CD4-positive, CD25-positive, alpha-beta regulatory T cell (primary cell): ENCODE data around the gene CTNND1. TPM values are rescaled to one million over a fixed set of nuclear protein-coding genes. Genes with fewer than 3 reads are reported as not detected.

Experiments
- ATAC-seq, 2 donors: fragments of 150-1000 bp; cut with Tn5 transposase; one replicate each; pipeline ENCODE4 v1.10.0; 2021; ENCODE audit warnings: low read depth in 2 of 2, moderate number of reproducible peaks in 2 of 2, moderate library complexity in 1 of 2
- DNase-seq, 3 donors: peaks; one replicate each; pipeline versions ENCODE4 v3.0.0 to v3.0.0-alpha.2; 2012 to 2022; ENCODE audit warnings: mixed read lengths in 1 of 3
- H3K27ac ChIP-seq: one replicate; pipeline ENCODE4 v1.7.0; 2013; ENCODE audit warnings: mild to moderate bottlenecking, low read length; ENCODE audit not compliant: insufficient read depth, poor library complexity, severe bottlenecking
- H3K27me3 ChIP-seq: one replicate; pipeline ENCODE4 v1.7.0; 2013; ENCODE audit warnings: low read length; ENCODE audit not compliant: control insufficient read depth, insufficient read depth
- H3K36me3 ChIP-seq: one replicate; pipeline ENCODE4 v1.7.0; 2013; ENCODE audit warnings: mild to moderate bottlenecking, low read length, moderate library complexity; ENCODE audit not compliant: control insufficient read depth, insufficient read depth
- H3K4me1 ChIP-seq: 2 replicates; pipeline ENCODE4 v1.7.0; 2013; ENCODE audit warnings: mild to moderate bottlenecking, low read length; ENCODE audit not compliant: insufficient read depth, control insufficient read depth, poor library complexity, severe bottlenecking
- H3K4me3 ChIP-seq: one replicate; pipeline ENCODE4 v1.7.0; 2013; ENCODE audit warnings: low read depth, mild to moderate bottlenecking, low read length, moderate library complexity
- H3K9me3 ChIP-seq, 2 experiments: 1 replicate in 1 of 2; 2 replicates in 1 of 2; pipeline ENCODE4 v1.7.0; 2013; ENCODE audit warnings: low read length in 2 of 2, mild to moderate bottlenecking in 1 of 2, moderate library complexity in 1 of 2; ENCODE audit not compliant: control insufficient read depth in 2 of 2
- H3K27ac Mint-ChIP-seq, 3 donors: one replicate each; pipeline ENCODE4 v1.8.0; 2020 to 2022; ENCODE audit warnings: mild to moderate bottlenecking in 3 of 3, mixed read lengths in 3 of 3, moderate library complexity in 2 of 3
- H3K27me3 Mint-ChIP-seq: one replicate; pipeline ENCODE4 v1.8.0; 2022; ENCODE audit warnings: mild to moderate bottlenecking, mixed read lengths
- H3K36me3 Mint-ChIP-seq: one replicate; pipeline ENCODE4 v1.8.0; 2020; ENCODE audit warnings: mixed read lengths
- H3K4me1 Mint-ChIP-seq, 4 donors: one replicate each; pipeline ENCODE4 v1.8.0; 2020 to 2022; ENCODE audit warnings: mixed read lengths in 4 of 4, mild to moderate bottlenecking in 1 of 4
- H3K4me3 Mint-ChIP-seq, 4 donors: one replicate each; pipeline ENCODE4 v1.8.0; 2020 to 2022; ENCODE audit warnings: mild to moderate bottlenecking in 4 of 4, mixed read lengths in 4 of 4, moderate library complexity in 3 of 4
- H3K9me3 Mint-ChIP-seq, 7 donors: one replicate each; pipeline ENCODE4 v1.8.0; 2020 to 2022; ENCODE audit warnings: mixed read lengths in 7 of 7, mild to moderate bottlenecking in 3 of 7, moderate library complexity in 2 of 7
- polyA plus RNA-seq, 4 donors: library from polyadenylated mRNA; unstranded; fragments of 300-500 nt; fragmentation: Illumina TruSeq; gene quantifications; one replicate each; pipeline ENCODE4 v1.2.3, GENCODE V29; 2021
- total RNA-seq: library from RNA; stranded (reverse); gene quantifications from one replicate; pipeline ENCODE4 v1.2.3, GENCODE V29; 2022

Gene CTNND1
- total and polyA plus RNA-seq, 5 donors from 2014 or later = 0.53 to 19.4 (median 2.6) TPM

DNA sequence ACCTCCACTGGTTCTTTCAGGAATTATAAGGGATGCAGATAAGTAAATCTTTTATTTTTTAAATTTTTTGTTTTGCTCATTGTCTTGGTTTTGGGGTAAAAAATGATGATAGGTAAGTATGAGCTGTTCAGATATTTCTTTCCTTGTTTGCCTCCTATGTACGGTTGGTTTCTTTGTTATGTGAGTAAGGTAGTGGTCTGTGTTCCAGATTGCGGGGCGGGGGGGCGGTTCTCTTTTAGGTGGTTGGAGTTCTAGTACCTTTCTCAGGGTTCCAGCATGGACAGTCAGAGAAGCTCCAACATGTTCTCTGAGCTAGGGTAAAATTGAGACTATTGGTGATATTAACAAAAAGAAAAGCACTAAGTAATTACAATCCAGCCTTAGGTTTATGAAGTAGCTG is 2.4 kb downstream of the CTNND1 start:
- H3K27ac ChIP-seq = no peak overlapping the region

DNA sequence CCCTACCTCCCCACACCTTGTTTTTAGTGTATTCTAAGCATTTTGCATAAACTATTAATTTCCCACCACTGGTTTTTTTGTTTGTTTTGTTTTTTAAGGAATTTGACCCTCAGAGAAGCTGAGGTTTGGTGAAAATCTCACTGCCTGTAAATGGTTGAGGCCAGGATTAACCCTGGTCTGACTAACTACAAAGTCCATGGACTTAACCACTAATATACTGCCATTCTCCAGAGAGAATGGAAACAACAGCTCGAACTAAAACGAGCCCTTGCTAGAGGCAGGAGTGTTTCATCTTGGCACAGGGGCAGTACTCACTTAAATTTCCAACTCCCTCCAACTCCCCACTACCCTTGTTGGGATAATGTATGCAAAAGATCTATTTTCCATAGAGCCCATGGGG is 3.0 kb downstream of the CTNND1 start:
- Mint-ChIP-seq H3K4me3 (no peak overlapping the region), H3K27me3 (peaks cover 2% of the 10 kb centered on the region), H3K9me3 (no peaks in the 10 kb centered on the region), H3K36me3 (peaks cover 10% of the 10 kb centered on the region), H3K4me1 (peaks cover 2 to 8% (median 3%) of the 10 kb centered on the region in 4 donors), H3K27ac (no peak overlapping the region)
- Histone ChIP-seq H3K27me3 (no peaks in the 10 kb centered on the region), H3K4me3 (no peak overlapping the region), H3K4me1 (no peaks in the 10 kb centered on the region), H3K27ac (no peak overlapping the region), H3K36me3 (no peaks in the 10 kb centered on the region), H3K9me3 (no peaks in the 10 kb centered on the region)
- no peak for DNase-seq
- ATAC-seq = no peak

More for the DNA sequence above, 2.4 kb downstream of the CTNND1 start:
- no peak overlapping the region for H3K4me3 ChIP-seq
- Mint-ChIP-seq H3K9me3 (no peaks in the 10 kb centered on the region), H3K27me3 (no peaks in the 10 kb centered on the region), H3K4me1 (peaks cover 0 to 8% (median under 1%) of the 10 kb centered on the region in 4 donors), H3K27ac (peak overlapping the region in 1 of 3 donors; percentile 9), H3K4me3 (no peak overlapping the region), H3K36me3 (peaks cover 10% of the 10 kb centered on the region)
- DNase-seq (no peak), ATAC-seq (no peak)
- no peaks in the 10 kb centered on the region for H3K9me3 ChIP-seq
- no peaks in the 10 kb centered on the region for H3K36me3 ChIP-seq
- H3K4me1 ChIP-seq = no peaks in the 10 kb centered on the region
- no peaks in the 10 kb centered on the region for H3K27me3 ChIP-seq

DNA sequence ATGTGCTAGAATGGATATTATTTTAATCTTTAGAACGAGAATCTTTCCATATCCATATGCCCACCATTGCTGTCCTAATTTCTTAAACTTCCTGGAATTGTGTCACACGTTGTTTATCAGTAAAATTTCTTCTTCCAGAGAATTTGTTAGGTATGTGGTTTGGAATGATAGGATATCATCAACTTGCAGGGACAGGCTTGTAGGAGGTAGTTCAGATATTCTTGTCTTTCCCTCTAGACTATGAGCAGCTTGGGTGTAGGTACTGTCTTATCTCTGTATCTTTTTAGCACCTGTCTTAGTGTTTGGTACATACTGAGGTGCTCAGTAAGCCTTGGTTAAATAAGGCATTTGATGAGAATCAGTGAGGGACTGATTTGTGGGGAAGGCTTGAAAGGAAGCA is 3.4 kb downstream of the CTNND1 start:
- Mint-ChIP-seq H3K4me3 (no peak overlapping the region), H3K27ac (no peak overlapping the region), H3K36me3 (peaks cover 10% of the 10 kb centered on the region), H3K4me1 (peaks cover 2 to 8% (median 5%) of the 10 kb centered on the region in 4 donors), H3K9me3 (no peaks in the 10 kb centered on the region), H3K27me3 (peaks cover 4% of the 10 kb centered on the region)
- DNase-seq = no peak
- H3K4me1 ChIP-seq = no peaks in the 10 kb centered on the region
- no peak for ATAC-seq
- H3K9me3 ChIP-seq = no peaks in the 10 kb centered on the region
- H3K4me3 ChIP-seq = no peak overlapping the region
- no peaks in the 10 kb centered on the region for H3K27me3 ChIP-seq
- no peak overlapping the region for H3K27ac ChIP-seq
- H3K36me3 ChIP-seq = no peaks in the 10 kb centered on the region

DNA sequence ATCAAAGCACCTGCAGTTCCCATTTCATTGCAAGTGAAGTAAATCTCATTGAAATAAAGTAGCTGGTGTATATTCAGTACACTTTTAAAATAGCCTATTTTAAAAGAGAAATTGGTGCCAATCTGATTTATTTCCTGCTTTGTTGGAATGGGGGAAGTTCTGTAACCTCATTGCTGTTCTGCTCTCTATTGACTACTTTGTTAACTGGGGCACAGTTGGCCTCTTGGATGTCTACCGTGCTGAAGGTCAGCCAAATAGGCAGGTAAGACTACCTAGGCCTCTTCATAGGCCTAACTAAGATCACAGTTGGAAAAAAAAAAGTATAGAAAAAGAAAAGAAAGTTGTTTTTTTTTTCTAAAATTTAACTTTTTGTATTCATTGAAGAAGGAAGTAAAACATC is 9.2 kb downstream of the CTNND1 start:
- Mint-ChIP-seq H3K4me1 (peaks cover 4 to 10% (median 6%) of the 10 kb centered on the region in 4 donors), H3K27me3 (peaks cover 4% of the 10 kb centered on the region), H3K27ac (no peak overlapping the region), H3K4me3 (no peak overlapping the region), H3K9me3 (peaks cover 0 to 2% (median 0%) of the 10 kb centered on the region in 7 donors), H3K36me3 (peaks cover 11% of the 10 kb centered on the region)
- no peak for ATAC-seq
- DNase-seq = no peak
- Histone ChIP-seq H3K36me3 (no peaks in the 10 kb centered on the region), H3K27ac (no peak overlapping the region), H3K4me3 (no peak overlapping the region), H3K4me1 (no peaks in the 10 kb centered on the region), H3K27me3 (no peaks in the 10 kb centered on the region), H3K9me3 (no peaks in the 10 kb centered on the region)

DNA sequence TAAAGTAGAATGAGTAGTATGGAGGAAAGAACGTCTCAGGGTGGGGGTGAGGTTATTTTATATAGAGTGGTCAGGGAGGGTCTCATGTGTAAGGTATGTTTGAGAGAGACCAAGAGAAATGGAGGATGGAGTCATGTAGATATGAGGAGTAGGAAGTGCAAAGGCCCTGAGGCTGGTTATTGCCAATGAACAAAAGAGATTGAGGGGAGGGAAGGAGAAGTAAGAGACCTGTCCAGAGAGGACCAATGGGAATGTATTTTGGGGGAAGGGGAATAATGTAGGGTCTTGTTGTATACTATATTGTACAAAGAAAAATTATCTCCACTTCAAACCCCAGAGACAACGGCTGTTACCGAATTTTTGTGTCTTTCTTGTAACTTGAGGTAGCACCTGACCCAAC is 9.8 kb downstream of the CTNND1 start:
- H3K4me1 ChIP-seq = no peaks in the 10 kb centered on the region
- no peak overlapping the region for H3K27ac ChIP-seq
- no peak overlapping the region for H3K27ac Mint-ChIP-seq
- no peaks in the 10 kb centered on the region for H3K27me3 ChIP-seq
- DNase-seq (no peak), ATAC-seq (no peak)
- peaks cover 4 to 16% (median 6%) of the 10 kb centered on the region in 4 donors for H3K4me1 Mint-ChIP-seq
- H3K36me3 Mint-ChIP-seq = peaks cover 11% of the 10 kb centered on the region
- no peak overlapping the region for H3K4me3 ChIP-seq
- H3K4me3 Mint-ChIP-seq = no peak overlapping the region
- no peaks in the 10 kb centered on the region for H3K36me3 ChIP-seq
- no peaks in the 10 kb centered on the region for H3K9me3 ChIP-seq
- H3K9me3 Mint-ChIP-seq = peaks cover 0 to 2% (median 0%) of the 10 kb centered on the region in 7 donors
- H3K27me3 Mint-ChIP-seq = peaks cover 4% of the 10 kb centered on the region

DNA sequence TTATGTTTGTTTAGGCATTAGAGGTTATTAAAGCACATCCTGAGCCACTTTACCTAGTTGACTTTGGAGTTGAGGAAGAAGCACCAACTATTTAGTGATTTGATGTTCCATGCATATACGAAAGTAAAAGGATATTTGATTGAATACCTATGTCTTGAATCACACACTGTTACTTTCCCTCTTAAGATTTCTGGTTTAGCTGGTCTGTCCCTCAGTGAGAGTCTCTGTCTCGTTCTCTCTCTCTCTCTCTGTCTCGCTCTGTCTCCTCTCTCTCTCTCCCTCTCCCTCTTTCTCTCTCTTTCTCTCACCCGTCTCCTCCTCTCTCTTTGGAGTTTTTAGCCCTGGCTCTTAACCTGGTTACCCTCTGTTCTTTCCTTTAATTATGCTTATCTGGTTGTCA is 11.0 kb downstream of the CTNND1 start:
- H3K27me3 ChIP-seq = no peaks in the 10 kb centered on the region
- H3K27ac Mint-ChIP-seq = peak overlapping the region in 1 of 3 donors; percentile 51
- no peak for DNase-seq
- H3K4me3 ChIP-seq = no peak overlapping the region
- H3K36me3 Mint-ChIP-seq = peaks cover 8% of the 10 kb centered on the region
- H3K36me3 ChIP-seq = no peaks in the 10 kb centered on the region
- no peaks in the 10 kb centered on the region for H3K4me1 ChIP-seq
- no peak overlapping the region for H3K27ac ChIP-seq
- H3K4me3 Mint-ChIP-seq = no peak overlapping the region
- H3K27me3 Mint-ChIP-seq = peaks cover 4% of the 10 kb centered on the region
- H3K9me3 ChIP-seq = no peaks in the 10 kb centered on the region
- ATAC-seq = no peak
- H3K4me1 Mint-ChIP-seq = peaks cover 4 to 16% (median 8%) of the 10 kb centered on the region in 4 donors
- peaks cover 0 to 2% (median 0%) of the 10 kb centered on the region in 7 donors for H3K9me3 Mint-ChIP-seq

DNA sequence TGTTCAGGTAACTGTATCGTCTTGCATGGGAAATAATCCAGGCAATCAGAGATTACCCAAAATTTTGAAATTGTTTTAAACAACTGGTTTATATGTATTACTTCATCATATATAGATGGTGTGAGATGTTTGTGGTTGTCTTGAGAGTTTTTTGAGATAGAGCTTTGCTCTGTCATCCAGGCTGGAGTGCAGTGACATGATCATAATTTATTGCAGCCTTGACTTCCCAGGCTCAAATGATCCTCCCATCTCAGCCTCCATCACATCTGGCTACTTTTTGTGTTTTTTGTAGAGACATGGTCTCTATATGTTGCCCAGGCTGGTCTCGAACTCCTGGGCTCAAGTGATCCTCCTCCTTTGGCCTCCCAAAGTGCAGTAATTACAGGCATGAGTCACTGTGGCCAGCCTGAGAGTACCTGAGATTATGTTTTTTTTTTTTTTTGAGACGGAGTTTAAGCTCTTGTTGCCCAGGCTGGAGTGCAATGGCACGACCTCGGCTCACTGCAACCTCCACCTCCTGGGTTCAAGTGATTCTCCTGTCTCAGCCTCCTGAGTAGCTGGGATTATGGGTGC is 11.5 kb downstream of the CTNND1 start:
- Histone ChIP-seq H3K27me3 (no peaks in the 10 kb centered on the region), H3K27ac (no peak overlapping the region), H3K36me3 (no peaks in the 10 kb centered on the region), H3K4me1 (no peaks in the 10 kb centered on the region), H3K4me3 (no peak overlapping the region), H3K9me3 (no peaks in the 10 kb centered on the region)
- Mint-ChIP-seq H3K27me3 (peaks cover 4% of the 10 kb centered on the region), H3K9me3 (peaks cover 0 to 2% (median 0%) of the 10 kb centered on the region in 7 donors), H3K27ac (no peak overlapping the region), H3K36me3 (peaks cover 8% of the 10 kb centered on the region), H3K4me1 (peaks cover 4 to 16% (median 8%) of the 10 kb centered on the region in 4 donors), H3K4me3 (no peak overlapping the region)
- ATAC-seq (no peak), DNase-seq (no peak)

DNA sequence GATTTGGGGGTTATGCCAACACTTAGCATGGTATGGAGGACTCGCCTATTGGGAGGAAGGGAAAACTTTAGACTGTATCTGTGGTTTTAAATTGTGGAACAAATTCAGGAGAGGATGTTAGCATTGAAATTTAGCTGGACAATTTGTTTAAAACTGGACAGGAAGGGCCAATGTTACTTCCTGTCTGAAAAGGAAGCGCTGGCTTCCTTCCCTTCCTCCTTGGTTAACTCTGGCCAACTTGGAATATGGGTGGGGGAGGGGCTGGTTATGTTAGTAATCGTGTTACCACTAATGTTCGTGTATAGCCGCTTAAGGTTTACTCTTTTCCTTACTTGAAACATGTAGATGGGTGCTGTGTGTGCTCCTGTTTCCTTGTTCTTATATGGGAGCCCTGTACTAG is 13.9 kb downstream of the CTNND1 start:
- Histone ChIP-seq H3K9me3 (no peaks in the 10 kb centered on the region), H3K27ac (no peak overlapping the region), H3K36me3 (no peaks in the 10 kb centered on the region), H3K4me1 (no peaks in the 10 kb centered on the region), H3K4me3 (no peak overlapping the region), H3K27me3 (no peaks in the 10 kb centered on the region)
- Mint-ChIP-seq H3K9me3 (peaks cover 0 to 2% (median 0%) of the 10 kb centered on the region in 7 donors), H3K27ac (peak overlapping the region in 1 of 3 donors; percentile 53), H3K27me3 (no peaks in the 10 kb centered on the region), H3K4me3 (no peak overlapping the region), H3K4me1 (peaks cover 0 to 21% (median 8%) of the 10 kb centered on the region in 4 donors), H3K36me3 (peaks cover 8% of the 10 kb centered on the region)
- no peak for DNase-seq
- ATAC-seq = no peak
